HG03571 (cell line): ENCODE data around the gene PEX10.

ENCODE experiments used
- ATAC-seq: cut with Tn5 transposase; IDR thresholded peaks from one replicate; pipeline ENCODE4 v1.9.1; 2021; ENCODE audit not compliant: unreplicated experiment

Gene PEX10

DNA sequence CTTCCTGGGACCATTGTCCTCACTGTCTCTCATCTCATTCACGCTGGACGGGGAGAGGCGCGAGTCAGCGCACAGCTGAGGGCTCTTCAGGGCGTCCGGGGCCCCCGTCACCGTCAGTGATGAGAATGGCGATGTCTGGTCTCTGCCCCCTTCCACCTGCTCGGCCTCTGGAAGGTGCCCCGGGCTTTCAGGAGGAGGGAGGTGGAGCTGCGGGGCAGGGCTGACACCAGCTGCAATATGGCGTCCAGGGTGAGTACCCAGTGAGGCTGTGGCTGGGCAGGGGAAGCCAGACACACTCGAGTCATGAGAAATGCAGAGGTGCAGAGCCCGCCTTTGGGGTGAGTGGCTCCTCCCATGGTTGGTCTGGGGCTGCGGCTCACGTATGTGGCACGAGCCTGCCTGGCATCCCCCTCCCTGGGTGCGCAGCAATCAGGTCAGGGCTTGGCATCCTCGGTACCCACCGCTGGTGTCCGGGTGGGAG is 36.1 kb downstream of the PEX10 start:
- no peak for ATAC-seq

DNA sequence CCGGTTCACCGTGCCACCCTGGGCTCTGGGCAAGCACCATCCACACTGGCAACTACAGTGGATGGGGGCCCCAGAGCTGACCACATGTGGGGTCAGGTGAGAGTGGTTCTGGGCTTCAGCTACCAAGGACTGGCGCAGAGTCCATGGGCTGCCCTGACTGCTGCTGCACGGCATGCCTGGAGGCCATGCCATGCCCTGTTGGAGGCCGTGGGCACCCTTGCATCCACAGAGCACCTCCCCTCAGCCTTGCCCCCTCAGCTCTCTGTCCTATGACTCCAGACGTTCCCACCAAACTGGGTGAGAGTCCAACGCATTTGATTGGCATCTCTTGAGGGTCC is 36.5 kb downstream of the PEX10 start:
- ATAC-seq: no peak

DNA sequence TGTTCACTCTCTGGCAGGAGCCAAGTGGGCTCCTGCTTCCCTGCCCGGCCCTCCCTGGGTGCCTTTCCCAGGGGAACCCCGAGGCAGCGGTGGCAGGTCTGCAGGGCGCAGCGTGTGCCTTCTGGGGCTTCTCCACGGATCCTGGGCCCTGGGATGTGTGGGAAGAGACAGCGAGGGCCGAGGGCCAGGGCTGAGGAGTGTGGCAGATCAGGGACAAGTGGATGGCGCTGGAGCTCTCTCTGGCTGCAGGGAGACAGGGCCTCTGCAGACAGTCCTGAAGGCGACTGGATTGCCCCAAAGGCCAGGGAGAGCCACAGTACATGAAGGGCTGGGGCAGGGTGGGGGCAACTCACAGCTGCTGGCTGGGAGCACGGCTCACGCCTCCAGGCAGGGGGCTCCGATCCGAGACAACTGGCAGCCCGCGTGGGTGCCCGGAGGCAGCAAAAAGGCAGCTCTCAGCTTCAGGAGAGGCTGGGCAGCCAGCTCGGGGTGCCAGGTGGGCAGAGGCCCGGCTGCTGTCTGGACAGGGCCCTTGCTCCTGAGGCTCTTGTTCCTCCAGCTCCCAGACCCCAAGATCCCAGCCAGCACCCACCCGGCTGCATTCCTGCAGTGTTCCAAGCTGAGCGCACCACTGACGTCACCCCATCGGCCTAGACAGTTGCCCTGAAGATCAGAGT is 37.0 kb downstream of the PEX10 start:
- ATAC-seq: no peak

GRCh38 chr1:2374252-2375155 is 37.9 kb downstream of the PEX10 start:
- ATAC-seq: no peak

DNA sequence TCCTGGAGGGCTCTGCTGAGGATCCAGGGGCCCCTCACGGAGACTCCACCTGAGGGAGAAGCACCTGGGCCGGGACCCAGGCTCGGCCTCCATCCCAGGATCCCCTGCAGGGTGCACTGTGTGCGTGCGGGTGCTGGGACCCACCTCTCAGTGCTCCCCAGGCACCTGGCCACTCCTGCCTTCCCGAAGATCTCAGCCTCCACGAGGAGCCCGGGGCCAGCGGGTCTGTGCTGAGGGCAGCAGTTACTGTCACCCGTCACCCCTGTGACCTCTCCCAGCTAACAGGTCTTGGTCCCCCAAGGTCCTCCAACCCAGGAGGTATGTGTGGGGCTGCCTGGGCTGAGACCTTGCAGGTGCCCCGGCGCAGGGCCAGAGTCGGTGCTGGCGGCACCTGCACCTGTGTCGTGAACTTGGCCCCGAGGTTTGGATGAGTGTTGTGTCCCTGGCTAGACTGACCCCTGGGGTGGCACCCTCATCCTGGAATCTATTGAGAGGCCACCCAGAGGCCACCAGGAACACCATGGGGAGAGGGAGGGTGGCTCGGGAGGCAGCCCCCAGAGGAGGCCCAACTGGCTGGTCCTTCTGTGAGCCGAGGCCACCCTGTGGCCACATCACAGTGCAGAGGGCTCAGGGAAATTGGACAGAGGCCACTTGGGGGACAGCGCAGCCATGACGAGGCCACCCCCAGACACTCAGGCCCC is 38.7 kb downstream of the PEX10 start:
- no peak for ATAC-seq

- no peak for ATAC-seq
These were observed 39.5 kb downstream of the PEX10 start for GRCh38 chr1:2372551-2373490.

DNA sequence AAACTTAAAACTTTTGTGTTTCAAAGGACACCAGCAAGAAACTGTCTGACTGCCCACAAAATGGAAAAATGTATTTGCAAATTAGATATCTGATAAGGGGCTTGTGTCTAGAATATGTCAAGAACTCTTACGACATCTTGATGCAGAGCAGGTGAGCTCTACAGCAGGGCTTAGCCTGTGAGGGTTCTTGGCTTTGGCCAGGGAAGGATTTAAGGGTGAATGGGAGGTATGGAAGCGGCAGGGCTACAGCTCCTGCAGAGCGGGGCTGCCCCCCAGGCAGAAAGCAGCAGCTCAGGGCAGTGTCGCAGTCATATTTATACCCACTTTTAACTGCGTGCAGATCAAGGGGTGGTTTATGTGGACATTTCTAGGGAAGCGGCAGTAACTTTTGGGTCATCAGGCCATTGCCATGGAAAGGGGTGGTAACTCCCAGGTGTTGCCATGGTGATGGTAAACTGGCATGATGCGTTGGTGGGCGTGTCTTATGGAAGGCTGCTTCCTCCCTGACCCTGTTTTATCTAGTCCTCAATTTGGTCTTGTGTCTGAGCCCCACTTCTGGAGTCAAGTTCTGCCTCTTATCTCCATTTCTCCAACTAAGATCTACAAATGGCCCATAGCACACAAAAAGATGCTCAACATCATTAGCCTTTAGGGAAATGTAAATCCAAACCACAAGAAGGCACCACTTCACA is 44.2 kb downstream of the PEX10 start:
- no peak for ATAC-seq

GRCh38 chr1:2363847-2364513 is 48.4 kb downstream of the PEX10 start:
- no peak for ATAC-seq

GRCh38 chr1:2360588-2361364 is 51.6 kb downstream of the PEX10 start:
- no peak for ATAC-seq

- ATAC-seq: no peak
These were observed 53.4 kb downstream of the PEX10 start for GRCh38 chr1:2358651-2359640.

GRCh38 chr1:2358072-2358471 is 54.3 kb downstream of the PEX10 start:
- ATAC-seq: no peak

DNA sequence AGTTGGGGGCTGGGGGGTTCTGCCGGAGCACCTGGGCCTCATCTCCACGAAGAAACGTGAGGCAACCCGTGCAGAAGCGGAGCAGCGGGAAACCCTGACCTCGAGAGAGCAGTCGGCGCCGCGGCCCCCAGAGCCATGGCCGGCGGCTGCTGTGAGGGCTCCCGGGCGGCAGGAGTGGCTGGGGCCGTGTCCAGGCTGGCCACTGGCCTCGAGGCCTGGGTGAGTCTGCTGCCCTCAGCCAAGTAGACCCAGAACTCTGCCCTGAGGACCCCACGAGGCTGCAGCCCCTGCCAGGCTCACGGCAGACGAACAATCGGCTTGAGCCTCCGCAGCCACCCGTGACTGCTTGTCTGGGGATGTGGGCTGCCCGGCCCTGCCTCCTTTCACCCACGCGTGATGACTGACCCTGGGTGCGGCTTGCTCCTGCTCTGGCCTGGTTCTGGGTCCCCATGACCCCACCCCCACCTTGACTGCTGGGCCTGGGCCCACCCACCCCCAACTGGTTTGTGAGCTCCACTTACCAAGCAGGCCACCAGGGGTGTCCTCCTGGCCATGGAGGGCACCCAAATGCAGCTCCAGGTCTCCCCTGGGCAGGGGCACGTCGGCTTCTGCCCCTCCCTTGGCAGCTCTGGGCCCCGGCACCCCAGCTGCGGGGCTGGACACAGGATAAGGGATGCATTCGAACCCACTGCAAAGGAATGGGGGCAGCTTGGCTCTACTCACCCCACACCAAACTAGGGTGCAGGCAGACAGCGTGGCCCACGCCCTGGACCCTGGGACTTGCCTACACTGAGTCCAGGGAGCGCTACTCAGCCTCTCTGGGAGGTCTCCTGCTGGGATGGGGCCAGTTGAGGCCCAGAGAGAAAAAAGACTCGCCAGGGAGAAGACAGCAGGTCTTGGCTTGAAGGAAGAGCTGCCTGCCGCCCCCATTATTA is 55.2 kb downstream of the PEX10 start:
- no peak for ATAC-seq

GRCh38 chr1:2356401-2356800 is 56.0 kb downstream of the PEX10 start:
- no peak for ATAC-seq

DNA sequence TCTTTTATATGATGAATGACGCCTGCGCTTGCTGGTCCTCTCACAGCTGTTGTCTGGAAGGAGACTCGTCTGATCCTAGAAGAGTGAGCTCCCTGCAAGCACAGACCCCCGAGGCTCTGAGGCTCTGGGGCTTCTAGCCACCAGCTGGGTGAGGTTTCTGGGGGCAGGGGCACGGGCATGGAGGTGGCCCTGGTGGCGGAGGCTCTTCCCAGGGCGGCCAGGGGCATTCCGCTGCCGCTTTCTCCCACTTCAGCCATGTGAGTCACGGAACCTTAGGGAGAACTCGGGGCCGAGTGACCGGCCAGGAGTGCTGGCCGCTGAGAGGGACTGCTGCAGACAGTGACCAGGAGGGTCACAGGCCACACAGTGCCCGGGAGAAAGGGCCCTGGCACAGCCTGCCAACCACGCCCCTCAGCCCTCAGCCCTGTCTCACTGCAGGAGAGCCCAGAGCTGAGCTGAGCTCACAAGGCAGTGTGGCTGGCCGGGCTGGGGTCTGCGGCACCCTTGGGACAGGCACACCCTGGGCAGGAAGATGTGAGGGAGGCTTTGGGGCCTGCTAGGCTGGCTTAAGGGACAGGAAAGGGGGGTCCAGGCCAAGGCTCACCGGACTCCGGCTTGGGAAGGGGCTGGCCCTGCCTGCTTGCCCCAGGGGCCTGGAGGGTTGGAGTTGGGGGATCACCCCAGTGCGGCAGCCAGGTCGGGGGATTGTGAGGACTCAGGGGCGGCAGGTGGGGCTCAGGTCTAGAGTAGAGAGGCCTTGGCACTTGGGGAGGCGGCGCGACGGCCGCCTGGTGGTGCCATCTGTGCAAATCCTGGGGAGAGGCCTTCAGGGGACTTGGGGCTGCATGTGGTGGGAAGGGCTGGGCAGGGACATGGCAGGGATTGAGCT is 56.7 kb downstream of the PEX10 start:
- ATAC-seq: no peak
